GM20000 (cell line): ENCODE data around the gene CHTF18.
"Not testable (repeated sequence)": the region's sequence is repeated elsewhere in the genome, so short reads cannot be mapped to it uniquely, and the experiment has no call there.

ENCODE experiments used
- DNase-seq: peaks from one replicate; pipeline ENCODE4 v3.0.0; 2012; ENCODE audit warnings: low spot score
- TF ChIP-seq, protein P1 (sequence below): IDR thresholded peaks from 2 replicates; pipeline ENCODE4 v1.5.1; 2012; ENCODE audit warnings: mild to moderate bottlenecking, control low read depth; ENCODE audit errors: extremely low read depth, missing control alignments

The CHTF18 gene

DNA sequence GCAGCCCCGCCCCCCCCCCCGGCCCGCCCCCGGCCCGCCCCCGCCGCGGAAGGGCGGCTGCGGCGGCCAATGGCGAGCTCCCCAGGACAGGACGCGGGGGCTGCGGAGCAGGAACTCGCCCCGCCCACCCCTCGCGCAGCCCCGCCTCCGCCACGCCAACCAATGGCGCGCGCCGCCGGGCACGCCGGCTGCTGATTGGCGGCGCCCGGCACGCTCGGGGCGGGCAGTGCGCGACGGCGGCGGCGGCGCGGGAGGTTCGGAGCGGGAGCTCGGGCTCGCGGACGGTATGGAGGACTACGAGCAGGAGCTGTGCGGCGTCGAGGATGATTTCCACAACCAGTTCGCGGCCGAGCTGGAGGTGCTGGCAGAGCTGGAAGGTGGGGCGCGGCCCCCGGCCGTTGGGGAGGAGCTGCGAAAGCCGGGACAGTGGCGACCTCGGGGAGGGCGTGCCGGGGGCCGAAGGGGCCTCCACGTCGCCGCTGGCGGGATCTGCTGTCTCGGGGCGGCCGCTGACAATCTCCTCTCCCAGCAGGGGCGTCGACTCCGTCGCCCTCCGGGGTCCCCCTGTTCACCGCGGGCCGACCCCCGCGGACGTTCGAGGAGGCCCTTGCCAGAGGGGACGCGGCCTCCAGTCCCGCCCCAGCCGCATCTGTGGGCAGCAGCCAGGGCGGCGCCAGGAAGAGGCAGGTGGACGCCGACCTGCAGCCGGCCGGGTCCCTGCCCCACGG, at the start of gene CHTF18:
Gene CHTF18, plus strand, starts transcription at position 222 of the 728 bp plus-strand sequence. Its CDS starts 65 bp downstream, at position 287.
- TF ChIP-seq, protein P1, sequence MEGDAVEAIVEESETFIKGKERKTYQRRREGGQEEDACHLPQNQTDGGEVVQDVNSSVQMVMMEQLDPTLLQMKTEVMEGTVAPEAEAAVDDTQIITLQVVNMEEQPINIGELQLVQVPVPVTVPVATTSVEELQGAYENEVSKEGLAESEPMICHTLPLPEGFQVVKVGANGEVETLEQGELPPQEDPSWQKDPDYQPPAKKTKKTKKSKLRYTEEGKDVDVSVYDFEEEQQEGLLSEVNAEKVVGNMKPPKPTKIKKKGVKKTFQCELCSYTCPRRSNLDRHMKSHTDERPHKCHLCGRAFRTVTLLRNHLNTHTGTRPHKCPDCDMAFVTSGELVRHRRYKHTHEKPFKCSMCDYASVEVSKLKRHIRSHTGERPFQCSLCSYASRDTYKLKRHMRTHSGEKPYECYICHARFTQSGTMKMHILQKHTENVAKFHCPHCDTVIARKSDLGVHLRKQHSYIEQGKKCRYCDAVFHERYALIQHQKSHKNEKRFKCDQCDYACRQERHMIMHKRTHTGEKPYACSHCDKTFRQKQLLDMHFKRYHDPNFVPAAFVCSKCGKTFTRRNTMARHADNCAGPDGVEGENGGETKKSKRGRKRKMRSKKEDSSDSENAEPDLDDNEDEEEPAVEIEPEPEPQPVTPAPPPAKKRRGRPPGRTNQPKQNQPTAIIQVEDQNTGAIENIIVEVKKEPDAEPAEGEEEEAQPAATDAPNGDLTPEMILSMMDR: no peak
- DNase-seq: peak; percentile 100

DNA sequence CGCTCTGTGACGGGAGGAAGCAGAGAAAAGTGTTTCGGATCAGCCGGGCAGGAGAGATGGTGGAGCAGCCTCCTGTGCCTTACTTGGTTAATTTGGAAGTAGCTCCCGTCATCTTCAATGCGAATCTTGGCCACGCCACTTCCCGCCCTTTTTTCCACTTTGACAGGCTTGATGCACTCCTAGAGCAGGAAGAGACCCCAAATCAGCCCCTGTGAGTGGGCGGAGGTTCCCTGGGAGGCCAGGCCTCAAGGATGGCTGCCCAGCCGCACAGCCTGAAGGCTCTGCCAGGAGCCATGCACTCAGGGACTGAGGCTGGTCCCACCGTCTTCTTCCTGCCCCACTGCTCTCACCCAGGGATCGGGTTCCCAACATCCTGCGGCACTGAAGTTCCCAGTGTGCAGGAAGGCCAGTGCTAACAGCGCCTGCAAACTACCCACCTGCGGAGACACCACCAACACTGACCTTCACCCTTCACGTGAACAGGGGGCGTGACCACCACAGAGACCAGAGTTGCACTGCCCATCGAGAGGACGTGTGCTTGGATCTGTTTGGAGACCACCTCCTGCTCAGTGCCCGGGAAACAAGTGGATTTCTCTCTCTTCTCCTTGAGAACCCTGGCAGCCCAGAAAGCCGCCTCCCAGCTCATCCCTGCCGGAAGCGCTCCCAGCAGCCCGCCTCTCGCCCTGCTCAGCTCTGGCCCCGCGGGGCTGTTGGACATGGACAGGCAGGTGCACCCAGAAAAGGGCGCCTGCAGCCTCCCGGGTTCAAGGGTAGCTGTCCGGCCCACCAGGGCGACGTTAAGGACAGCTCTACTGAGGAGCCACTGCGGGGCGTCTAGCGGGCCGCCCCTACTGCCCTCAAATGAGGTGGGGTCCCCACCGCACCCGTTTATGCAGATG, 48.6 kb upstream of the CHTF18 start:
- TF ChIP-seq, protein P1: no peak
- no peak for DNase-seq

DNA sequence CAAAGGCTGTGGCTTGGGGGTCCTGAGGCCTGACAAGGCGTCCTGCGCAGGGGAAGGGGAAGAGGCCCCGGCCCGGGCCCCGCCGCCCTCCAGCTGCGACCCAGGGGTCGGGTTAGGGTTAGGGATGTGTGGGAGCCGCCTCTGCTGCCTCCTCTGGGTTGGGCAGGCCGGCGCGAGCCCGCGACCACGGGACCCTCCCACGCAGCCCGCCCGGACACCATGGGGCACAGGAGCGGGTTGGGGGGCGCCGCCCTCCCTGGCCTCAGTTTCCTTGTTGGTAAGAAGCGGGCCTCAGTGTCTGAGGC, 48.0 kb upstream of the CHTF18 start:
- TF ChIP-seq, protein P1: no peak
- no peak for DNase-seq

DNA sequence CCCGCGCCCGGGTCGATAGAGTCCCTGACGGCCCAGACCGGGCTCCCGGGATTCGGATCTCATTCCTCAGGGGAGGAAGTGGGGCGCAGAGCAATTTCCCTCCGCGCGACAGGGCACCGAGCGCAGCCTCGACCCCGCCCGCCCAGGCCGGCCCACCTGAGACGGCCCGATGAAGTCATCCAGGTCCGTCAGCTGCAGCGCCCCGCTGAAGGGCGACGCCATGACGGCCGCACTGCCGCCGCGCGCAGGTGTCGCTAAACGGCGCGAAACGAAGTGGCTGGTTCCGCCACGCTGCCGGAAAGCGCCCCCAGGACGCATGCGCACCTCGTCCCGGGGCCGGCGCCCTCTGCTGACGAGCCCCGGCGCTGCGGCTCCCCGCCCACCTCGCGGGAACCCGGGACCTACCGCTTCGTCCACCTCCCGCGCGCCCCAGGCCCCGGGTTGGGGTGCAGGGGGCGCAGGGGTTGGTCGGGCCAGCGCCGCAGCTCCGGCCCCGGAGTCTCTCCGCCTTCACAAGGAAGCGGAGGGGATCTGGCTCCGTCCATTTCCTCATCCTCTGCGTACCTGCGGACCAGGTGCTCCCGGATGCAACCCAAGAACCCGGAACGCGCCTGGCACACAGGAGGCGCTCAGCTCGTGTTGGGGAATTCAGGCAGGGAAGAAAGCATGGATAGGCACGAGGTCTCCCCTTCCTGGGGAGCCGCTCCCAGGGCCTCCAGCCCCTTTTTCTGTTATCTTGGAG, 47.5 kb upstream of the CHTF18 start, which contains the start of gene CIAO3:
Gene CIAO3, minus strand, starts transcription at position 234 of the 742 bp plus-strand sequence. Its CDS starts 12 bp downstream, at position 222.
- TF ChIP-seq, protein P1: peak; percentile 100
- DNase-seq: peak; percentile 98

DNA sequence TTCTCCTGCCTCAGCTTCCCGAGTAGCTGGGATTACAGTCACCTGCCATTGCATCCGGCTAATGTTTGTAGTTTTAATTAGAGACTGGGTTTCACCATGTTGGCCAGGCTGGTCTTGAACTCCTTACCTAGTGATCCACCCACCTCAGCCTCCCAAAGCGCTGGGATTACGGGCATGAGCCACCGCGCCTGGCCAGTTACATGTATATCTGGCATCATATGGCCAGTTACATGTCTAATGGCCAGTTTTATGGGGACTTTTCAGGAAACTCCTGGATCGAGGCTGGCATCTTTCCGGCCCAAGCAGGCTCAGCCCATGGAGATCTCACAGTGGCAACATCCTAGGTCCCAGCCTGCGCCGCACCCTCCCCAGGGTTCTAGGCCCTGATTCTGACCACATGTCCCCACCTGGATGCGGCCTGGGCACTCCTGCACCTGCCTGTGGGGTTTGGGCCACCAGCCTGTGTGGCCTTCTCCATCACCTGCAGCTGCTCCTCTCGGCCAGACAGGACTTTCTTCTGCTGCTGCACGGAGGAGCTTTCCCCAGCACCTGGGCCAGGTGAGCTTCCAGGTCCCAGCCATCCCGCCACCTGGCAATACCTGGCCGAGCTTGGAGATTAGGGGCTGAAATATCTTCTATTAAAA, 46.3 kb upstream of the CHTF18 start:
- no peak for DNase-seq
- TF ChIP-seq, protein P1: no peak

DNA sequence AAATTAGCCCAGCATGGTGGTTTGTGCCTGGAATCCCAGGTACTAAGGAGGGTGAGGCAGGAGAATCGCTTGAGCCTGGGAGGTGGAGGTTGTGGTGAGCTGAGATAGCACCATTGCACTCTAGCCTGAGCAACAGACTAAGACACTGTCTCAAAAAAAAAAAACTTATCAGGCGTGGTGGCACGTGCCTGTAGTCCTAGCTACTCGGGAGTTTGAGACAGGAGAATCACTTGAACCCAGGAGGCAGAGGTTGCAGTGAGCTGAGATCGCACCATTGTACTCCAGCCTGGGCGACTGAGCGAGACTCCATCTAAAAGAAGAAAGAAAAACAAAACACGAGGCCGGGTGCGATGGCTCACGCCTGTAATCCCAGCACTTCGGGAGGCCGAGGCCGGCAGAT, 45.5 kb upstream of the CHTF18 start:
- DNase-seq: not testable (repeated sequence)

DNA sequence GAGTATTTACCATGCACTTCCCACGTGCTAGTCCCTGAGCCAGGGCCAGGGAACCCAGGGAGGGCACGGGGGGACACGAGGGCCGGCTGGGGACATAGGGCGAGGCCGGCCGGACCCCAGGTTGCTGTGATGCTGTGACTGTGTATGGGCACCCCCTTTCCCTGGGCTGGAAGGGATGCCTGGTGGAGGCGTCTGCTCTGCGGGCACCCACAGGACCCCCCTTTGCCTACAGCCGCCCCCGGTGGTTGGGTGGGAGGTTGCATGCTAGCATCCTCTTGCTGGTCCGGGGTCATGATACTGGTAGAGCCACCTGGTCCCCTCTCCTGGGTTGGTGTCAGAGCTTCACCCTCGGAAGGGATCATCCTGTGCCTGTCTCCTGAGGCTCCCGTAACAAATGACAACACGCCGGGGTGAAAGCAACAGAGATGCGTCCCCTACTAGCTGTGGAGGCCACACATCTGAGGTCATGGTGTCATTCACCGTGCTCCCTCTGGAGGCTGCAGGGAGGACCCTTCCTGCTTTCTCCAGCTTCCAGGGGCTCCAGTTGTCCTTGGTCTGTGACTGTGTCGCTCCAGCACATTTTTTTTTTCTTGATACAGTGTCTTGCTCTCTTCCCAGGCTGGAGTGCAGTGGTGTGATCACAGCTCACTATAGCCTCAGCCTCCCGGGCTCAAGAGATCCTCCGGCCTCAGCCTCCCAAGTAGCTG, 44.5 kb upstream of the CHTF18 start:
- TF ChIP-seq, protein P1: no peak
- DNase-seq: no peak
